ENCODE data around the gene SYPL2. TPM values are rescaled to one million over a fixed set of nuclear protein-coding genes. Genes with fewer than 3 reads are reported as not detected.
A peak's percentile ranks its signal among the peaks of the same experiment; 100 is the strongest.

The SYPL2 gene
- total and polyA plus RNA-seq, 11 donors, result 11.3 to 39.7 (median 25.4) TPM

DNA sequence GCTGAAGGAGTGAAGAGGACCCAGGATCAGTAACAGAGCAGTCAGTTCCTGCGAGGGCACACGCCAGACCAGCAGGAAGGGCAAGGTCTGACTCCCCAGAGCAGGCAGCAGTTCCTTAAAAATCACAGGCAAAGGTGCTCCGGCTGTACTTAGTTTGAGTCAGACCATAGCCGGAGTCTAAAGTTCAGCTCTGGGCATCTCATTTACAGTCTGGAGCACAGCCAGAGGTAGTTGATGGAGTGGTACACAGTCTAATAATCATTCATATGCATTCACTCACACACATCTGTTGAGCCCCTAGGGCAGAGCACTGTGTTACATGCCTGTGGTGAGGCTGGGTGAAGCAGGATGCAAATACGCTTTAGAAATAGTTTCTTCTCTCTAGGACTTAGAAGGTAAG is 50.5 kb downstream of the SYPL2 start:
- Histone ChIP-seq H3K27ac (no peak overlapping the region), H3K4me3 (no peak overlapping the region), H3K27me3 (no peaks in the 10 kb centered on the region), H3K9me3 (no peaks in the 10 kb centered on the region), H3K36me3 (no peaks in the 10 kb centered on the region), H3K4me1 (peaks cover 0 to 3% (median 0%) of the 10 kb centered on the region in 12 donors)
- TF ChIP-seq, protein P1, sequence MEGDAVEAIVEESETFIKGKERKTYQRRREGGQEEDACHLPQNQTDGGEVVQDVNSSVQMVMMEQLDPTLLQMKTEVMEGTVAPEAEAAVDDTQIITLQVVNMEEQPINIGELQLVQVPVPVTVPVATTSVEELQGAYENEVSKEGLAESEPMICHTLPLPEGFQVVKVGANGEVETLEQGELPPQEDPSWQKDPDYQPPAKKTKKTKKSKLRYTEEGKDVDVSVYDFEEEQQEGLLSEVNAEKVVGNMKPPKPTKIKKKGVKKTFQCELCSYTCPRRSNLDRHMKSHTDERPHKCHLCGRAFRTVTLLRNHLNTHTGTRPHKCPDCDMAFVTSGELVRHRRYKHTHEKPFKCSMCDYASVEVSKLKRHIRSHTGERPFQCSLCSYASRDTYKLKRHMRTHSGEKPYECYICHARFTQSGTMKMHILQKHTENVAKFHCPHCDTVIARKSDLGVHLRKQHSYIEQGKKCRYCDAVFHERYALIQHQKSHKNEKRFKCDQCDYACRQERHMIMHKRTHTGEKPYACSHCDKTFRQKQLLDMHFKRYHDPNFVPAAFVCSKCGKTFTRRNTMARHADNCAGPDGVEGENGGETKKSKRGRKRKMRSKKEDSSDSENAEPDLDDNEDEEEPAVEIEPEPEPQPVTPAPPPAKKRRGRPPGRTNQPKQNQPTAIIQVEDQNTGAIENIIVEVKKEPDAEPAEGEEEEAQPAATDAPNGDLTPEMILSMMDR (IDR thresholded peaks at IDR 0.05), result no peak
- no peak for TF ChIP-seq POLR2A (IDR thresholded peaks at IDR 0.05)
- intact Hi-C loops (cut with DNase I), result no loop called here
- DNase-seq (no peak), ATAC-seq (no peak)
- 85 to 88% (median 86%) methylated on average over 5 of the region's 5 CpGs for WGBS, 4 donors

DNA sequence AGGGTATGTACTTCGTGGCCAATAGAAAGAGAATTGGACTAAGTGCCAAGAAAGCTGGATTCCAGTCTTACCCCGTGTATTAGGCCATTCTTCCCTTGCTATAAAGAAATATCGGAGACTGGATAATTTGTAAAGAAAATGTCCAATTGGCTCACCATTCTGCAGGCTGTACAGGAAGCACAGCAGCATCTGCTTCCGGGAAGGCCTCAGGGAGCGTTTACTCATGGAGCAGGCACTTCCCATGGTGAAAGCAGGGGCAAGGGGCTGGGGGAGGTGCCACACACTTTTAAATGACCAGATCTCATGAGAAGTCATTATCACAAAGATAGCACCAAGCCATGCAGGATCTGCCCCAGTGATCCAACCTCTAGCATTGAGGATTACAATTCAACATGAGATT is 51.0 kb downstream of the SYPL2 start:
- no peak for TF ChIP-seq POLR2A (IDR thresholded peaks at IDR 0.05)
- TF ChIP-seq, protein P1 (IDR thresholded peaks at IDR 0.05), result no peak
- WGBS, 4 donors, result 66 to 75% (median 73%) methylated on average over 5 of the region's 5 CpGs
- intact Hi-C loops (cut with DNase I), result no loop called here
- H3K27ac ChIP-seq, result no peak overlapping the region
- peaks cover 0 to 5% (median 0%) of the 10 kb centered on the region in 12 donors for H3K4me1 ChIP-seq
- no peaks in the 10 kb centered on the region for H3K36me3 ChIP-seq
- H3K27me3 ChIP-seq, result no peaks in the 10 kb centered on the region
- no peak overlapping the region for H3K4me3 ChIP-seq
- H3K9me3 ChIP-seq, result no peaks in the 10 kb centered on the region
- ATAC-seq (no peak), DNase-seq (no peak)

DNA sequence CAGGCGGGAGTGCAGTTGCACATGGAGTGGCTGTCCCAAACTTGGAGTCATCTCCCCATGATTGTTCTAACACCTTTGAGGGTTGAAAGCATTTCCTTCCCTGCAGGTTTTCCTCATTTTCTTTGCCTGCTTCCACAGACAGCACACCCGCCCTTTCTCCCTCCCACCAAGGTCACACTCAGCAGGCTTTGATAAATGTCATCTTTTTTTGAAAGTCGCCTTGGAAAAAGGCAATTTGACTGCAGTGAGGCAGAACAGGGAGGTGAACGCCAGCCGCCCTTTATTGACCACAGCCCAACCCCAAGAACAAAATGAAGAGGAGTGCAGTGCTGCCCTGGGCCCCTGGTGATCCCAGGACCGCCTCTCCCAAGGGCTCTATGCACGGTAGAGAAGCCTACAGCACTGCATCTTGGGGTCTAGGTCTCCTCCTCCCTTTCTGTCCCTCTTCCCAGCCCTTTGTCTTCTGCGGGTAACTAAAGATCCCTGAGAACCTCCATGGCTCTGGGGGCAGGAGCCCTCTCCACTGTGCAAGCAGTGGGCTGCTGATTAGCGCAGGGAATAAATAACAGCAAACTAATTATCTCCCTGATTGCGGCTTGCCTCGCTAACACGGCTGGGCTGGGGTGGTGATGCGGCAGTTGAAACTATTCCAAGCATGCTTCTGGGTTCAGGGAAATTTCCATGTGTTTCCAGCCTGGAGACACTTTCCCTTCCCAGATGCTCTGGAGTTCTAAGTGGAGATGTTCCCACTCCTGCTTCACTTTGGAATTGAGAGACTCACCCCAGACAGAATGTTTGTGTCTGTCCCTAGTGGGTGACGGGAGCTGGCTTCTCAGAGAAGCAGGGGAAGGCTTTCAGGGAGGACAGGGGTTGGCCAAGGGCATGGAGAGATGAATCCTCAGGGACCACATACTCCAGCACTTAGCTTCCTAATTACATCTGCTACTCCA is 54.9 kb downstream of the SYPL2 start:
- Histone ChIP-seq H3K27ac (no peak overlapping the region), H3K4me1 (peaks cover 0 to 5% (median 0%) of the 10 kb centered on the region in 12 donors), H3K36me3 (no peaks in the 10 kb centered on the region), H3K9me3 (no peaks in the 10 kb centered on the region), H3K27me3 (no peaks in the 10 kb centered on the region), H3K4me3 (no peak overlapping the region)
- ATAC-seq (peak in 2 of 4 donors; percentile 31 to 48), DNase-seq (no peak)
- intact Hi-C loops (cut with DNase I), result no loop called here
- whole genome bisulfite sequencing, 4 donors, result 57 to 70% (median 63%) methylated on average over 14 of the region's 14 CpGs
- TF ChIP-seq, protein P1 (IDR thresholded peaks at IDR 0.05), result no peak
- TF ChIP-seq POLR2A (IDR thresholded peaks at IDR 0.05), result no peak

DNA sequence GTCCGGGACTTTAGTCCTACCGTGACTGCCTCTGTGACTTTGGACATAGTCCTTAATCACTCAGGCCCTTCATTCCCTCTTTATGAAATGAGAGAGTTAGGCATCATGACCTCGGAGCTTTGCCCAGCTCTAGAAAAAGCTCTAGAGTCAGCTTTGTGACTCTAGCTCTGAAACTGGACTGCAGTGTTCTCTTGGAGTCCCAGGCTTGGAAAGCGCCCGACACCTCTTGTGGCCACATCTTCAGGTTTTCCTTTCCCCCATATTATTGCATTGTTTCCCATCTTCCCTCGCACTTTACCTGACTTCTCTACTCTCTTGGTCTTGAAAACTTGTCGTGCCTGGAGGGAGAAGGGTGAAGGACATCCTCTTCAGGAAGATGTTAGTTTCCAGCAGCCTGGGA is 55.7 kb downstream of the SYPL2 start:
- H3K9me3 ChIP-seq, result no peaks in the 10 kb centered on the region
- no peak overlapping the region for H3K27ac ChIP-seq
- peaks cover 0 to 5% (median 0%) of the 10 kb centered on the region in 12 donors for H3K4me1 ChIP-seq
- intact Hi-C loops (cut with DNase I), result no loop called here
- no peak overlapping the region for H3K4me3 ChIP-seq
- TF ChIP-seq, protein P1 (IDR thresholded peaks at IDR 0.05), result no peak
- no peak for TF ChIP-seq POLR2A (IDR thresholded peaks at IDR 0.05)
- no peak for ATAC-seq
- H3K36me3 ChIP-seq, result no peaks in the 10 kb centered on the region
- no peaks in the 10 kb centered on the region for H3K27me3 ChIP-seq
- 82 to 88% (median 85%) methylated on average over 7 of the region's 7 CpGs for WGBS, 4 donors
- DNase-seq, result no peak

Data from heart left ventricle (tissue), 16 donors.